PC-9 (cell line): ENCODE data around the gene AHSG.

Experiments used
- EZH2 ChIP-seq: fragments of 200-600 bp; sonication (generic); IDR thresholded peaks from 2 replicates; pipeline ENCODE4 v1.8.0; 2017; ENCODE audit warnings: antibody characterized with exemption, low read depth
- TF ChIP-seq, protein P1 (sequence below): fragments of 200-600 bp; sonication (generic); conservative IDR thresholded peaks from 2 replicates; pipeline ENCODE4 v1.6.1; 2017; ENCODE audit warnings: mixed run types, antibody characterized with exemption, mild to moderate bottlenecking, moderate library complexity

GRCh38 chr3:186642014-186642413 is 29.2 kb downstream of the AHSG start:
- TF ChIP-seq, protein P1, sequence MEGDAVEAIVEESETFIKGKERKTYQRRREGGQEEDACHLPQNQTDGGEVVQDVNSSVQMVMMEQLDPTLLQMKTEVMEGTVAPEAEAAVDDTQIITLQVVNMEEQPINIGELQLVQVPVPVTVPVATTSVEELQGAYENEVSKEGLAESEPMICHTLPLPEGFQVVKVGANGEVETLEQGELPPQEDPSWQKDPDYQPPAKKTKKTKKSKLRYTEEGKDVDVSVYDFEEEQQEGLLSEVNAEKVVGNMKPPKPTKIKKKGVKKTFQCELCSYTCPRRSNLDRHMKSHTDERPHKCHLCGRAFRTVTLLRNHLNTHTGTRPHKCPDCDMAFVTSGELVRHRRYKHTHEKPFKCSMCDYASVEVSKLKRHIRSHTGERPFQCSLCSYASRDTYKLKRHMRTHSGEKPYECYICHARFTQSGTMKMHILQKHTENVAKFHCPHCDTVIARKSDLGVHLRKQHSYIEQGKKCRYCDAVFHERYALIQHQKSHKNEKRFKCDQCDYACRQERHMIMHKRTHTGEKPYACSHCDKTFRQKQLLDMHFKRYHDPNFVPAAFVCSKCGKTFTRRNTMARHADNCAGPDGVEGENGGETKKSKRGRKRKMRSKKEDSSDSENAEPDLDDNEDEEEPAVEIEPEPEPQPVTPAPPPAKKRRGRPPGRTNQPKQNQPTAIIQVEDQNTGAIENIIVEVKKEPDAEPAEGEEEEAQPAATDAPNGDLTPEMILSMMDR = no peak
- TF ChIP-seq EZH2 = no peak
